Peyer's patch (tissue), 4 donors: ENCODE data around the gene NELFB. TPM values are rescaled to one million over a fixed set of nuclear protein-coding genes. Genes with fewer than 3 reads are reported as not detected.

Experiments
- DNase-seq, 3 donors: peaks; one replicate each; pipeline ENCODE4 v3.0.0-alpha.2; 2017 to 2019
- H3K27ac ChIP-seq, 4 donors: fragments of 200-600 bp; sonication (generic); one replicate each; pipeline ENCODE4 v1.5.1; 2016 to 2019
- H3K27me3 ChIP-seq, 2 donors: fragments of 200-600 bp; sonication (generic); one replicate each; pipeline ENCODE4 v1.5.1; 2019
- H3K36me3 ChIP-seq, 3 donors: fragments of 200-600 bp; sonication (generic); one replicate each; pipeline ENCODE4 v1.5.1; 2016 to 2019
- H3K4me1 ChIP-seq, 4 donors: fragments of 200-600 bp; sonication (generic); one replicate each; pipeline ENCODE4 v1.5.1; 2016 to 2019
- H3K4me3 ChIP-seq, 4 donors: fragments of 200-600 bp; sonication (generic); 1 replicate in 3 of 4; 2 replicates in 1 of 4; pipeline ENCODE4 v1.5.1; 2016 to 2019; ENCODE audit warnings: mild to moderate bottlenecking in 1 of 4
- H3K9me3 ChIP-seq, 4 donors: fragments of 200-600 bp; sonication (generic); one replicate each; pipeline ENCODE4 v1.5.1; 2016 to 2019; ENCODE audit warnings: mild to moderate bottlenecking in 1 of 4
- CTCF ChIP-seq, 6 experiments: fragments of 450-650 bp in 4 of 6; fragments of 200-600 bp in 2 of 6; sonication (generic) in 1 of 6; IDR thresholded peaks; one replicate each; pipeline ENCODE4 v1.5.1; 2017 to 2019; ENCODE audit warnings: antibody characterized with exemption in 6 of 6, mild to moderate bottlenecking in 3 of 6, moderate library complexity in 1 of 6
- POLR2A ChIP-seq, 2 donors: fragments of 450-650 bp; IDR thresholded peaks; one replicate each; pipeline ENCODE4 v1.5.1; 2017; ENCODE audit warnings: antibody characterized with exemption in 2 of 2, mild to moderate bottlenecking in 2 of 2, moderate library complexity in 2 of 2
- total RNA-seq, 4 donors: library from RNA; depleted of rRNA; stranded (reverse); fragments of >200 nt; gene quantifications; one replicate each; pipeline ENCODE4 v1.1.0, GENCODE V29; 2016

NELFB gene
- total RNA-seq, 4 donors from 2014 or later, result 47.4 to 57.8 (median 50.2) TPM

GRCh38 chr9:137305060-137305797 lies 50.1 kb downstream of the NELFB start:
- H3K27me3 ChIP-seq, result no peaks in the 10 kb centered on the region
- peaks cover 14 to 64% (median 26%) of the 10 kb centered on the region in 4 donors for H3K4me1 ChIP-seq
- peak overlapping the region in 3 of 4 donors; percentile 13 to 47 (median 37) for H3K4me3 ChIP-seq
- DNase-seq, result peak; percentile 49 to 87 (median 84)
- peak in 3 of 6 experiments; percentile 28 to 45 (median 35) for TF ChIP-seq CTCF (IDR thresholded peaks at IDR 0.05)
- TF ChIP-seq POLR2A (IDR thresholded peaks at IDR 0.05), result peak; percentile 20 to 30
- H3K27ac ChIP-seq, result peak overlapping the region; percentile 20 to 99 (median 84)
- H3K36me3 ChIP-seq, result no peaks in the 10 kb centered on the region
- H3K9me3 ChIP-seq, result no peaks in the 10 kb centered on the region

- Histone ChIP-seq H3K4me1 (peaks cover 15 to 70% (median 22%) of the 10 kb centered on the region in 4 donors), H3K27ac (peak overlapping the region; percentile 20 to 99 (median 84)), H3K36me3 (no peaks in the 10 kb centered on the region), H3K9me3 (no peaks in the 10 kb centered on the region), H3K4me3 (peak overlapping the region in 2 of 4 donors; percentile 37 to 47), H3K27me3 (no peaks in the 10 kb centered on the region)
- TF ChIP-seq CTCF (IDR thresholded peaks at IDR 0.05), result no peak
- no peak for TF ChIP-seq POLR2A (IDR thresholded peaks at IDR 0.05)
- no peak for DNase-seq
These were observed 50.6 kb downstream of the NELFB start for GRCh38 chr9:137305798-137306065.

DNA sequence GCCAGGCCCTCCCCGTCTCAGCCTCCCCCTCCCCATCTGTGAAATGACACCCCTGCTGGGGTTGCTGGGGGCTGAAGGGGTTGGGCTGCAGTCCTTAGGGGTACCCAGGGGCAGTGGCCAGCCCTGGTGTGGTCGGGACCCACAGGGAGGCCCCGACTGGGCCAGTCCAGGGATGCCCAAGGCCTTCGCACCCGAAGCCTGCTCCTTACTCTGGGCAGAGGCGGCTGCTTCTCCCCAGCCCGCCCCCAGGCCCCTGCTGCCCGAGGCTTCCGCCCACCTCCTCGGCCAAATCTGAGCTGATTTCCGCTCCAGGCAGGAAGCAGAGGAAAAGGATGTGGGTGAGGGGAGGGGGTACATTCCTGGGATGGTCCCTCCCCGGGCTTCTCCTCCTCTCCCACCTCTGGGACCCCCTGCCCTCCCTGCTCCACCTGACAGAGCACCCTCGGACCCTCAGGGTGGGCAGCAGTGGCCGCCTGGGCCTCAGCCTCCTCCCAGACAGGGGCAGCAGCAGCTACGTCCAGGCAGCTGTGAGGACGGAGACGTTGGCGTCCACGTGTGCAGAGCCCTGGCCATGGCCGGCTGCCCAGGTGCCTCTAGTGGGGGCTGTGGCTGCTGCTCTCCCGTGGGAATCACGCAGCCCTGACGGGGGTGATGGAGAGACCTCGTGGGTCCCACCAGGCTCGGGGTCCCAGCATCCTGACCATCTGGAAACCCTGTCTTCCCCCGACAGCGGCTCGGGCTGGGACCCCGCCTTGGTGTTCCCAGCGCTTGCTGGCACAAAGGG lies 51.1 kb downstream of the NELFB start:
- peak overlapping the region in 2 of 4 donors; percentile 37 to 47 for H3K4me3 ChIP-seq
- H3K36me3 ChIP-seq, result no peaks in the 10 kb centered on the region
- no peaks in the 10 kb centered on the region for H3K9me3 ChIP-seq
- H3K27me3 ChIP-seq, result no peaks in the 10 kb centered on the region
- H3K27ac ChIP-seq, result peak overlapping the region; percentile 20 to 99 (median 84)
- H3K4me1 ChIP-seq, result peaks cover 16 to 75% (median 20%) of the 10 kb centered on the region in 4 donors
- peak in 2 of 3 donors; percentile 48 to 52 for DNase-seq
- TF ChIP-seq CTCF (IDR thresholded peaks at IDR 0.05), result no peak
- no peak for TF ChIP-seq POLR2A (IDR thresholded peaks at IDR 0.05)

DNA sequence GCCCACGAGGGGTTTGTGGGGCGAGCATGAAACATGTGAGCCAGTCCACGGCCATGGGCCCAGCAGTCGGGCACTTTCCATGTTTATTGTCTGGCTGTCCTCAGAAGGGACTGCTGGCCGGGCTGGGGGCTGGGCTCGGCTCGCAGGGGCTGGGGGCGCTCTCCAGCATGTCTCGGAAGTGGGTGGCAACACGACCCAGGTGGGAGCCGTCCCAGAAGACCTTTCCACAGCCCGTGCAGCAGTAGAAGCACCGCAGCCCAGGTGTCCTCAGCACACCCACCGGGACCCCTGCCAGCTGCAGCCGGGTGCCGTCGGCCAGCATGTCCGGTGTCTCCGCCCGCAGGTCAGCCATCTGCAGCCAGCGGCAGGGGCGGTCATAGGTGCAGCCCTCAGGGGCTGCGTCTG lies 51.7 kb downstream of the NELFB start:
- Histone ChIP-seq H3K36me3 (no peaks in the 10 kb centered on the region), H3K27me3 (no peaks in the 10 kb centered on the region), H3K4me3 (peak overlapping the region in 2 of 4 donors; percentile 25 to 32), H3K4me1 (peaks cover 15 to 77% (median 22%) of the 10 kb centered on the region in 4 donors), H3K27ac (peak overlapping the region; percentile 5 to 99 (median 84)), H3K9me3 (no peaks in the 10 kb centered on the region)
- TF ChIP-seq CTCF (IDR thresholded peaks at IDR 0.05) (no peak), POLR2A (IDR thresholded peaks at IDR 0.05) (no peak)
- peak in 1 of 3 donors; percentile 54 for DNase-seq

DNA sequence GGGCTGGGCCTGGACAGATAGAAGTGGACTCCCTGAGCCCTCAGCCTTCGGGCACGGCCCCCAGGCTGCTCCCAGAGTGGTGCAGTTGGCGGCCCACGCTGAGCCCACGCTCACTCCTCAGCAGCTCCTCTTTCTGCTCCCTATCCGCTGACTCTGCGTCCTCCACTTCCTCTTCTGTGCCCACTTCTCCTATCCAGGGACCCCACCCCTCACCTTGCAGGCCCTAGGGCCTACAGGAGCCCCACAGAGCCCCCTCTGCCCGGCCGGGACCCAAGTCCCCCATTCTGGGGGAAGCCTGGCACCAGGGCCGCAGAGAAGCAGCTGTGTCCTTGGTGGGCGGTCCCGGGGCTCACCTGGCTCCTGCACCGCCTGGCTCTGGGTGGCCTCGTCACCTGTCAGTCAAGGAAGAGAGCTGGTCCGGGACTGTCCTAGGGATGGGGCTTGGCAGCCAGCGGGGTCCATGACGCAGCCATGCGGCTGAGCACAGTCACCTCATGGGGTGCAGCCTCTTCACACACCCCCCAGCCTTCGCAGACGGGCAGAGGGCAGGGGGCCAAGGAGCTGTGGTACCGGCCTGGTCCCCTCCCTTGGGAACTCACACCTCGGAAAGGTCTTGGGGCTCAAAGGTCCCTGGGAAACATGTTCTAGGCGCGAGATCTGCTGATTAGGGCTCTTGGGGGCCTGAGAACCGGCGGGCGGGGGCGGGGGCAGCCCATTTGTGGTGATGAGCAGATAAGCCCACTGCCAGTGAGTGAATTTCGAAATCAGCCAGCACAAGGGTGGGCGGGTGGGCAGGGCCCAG lies 52.3 kb downstream of the NELFB start:
- DNase-seq, result peak in 2 of 3 donors; percentile 78 to 86
- H3K4me3 ChIP-seq, result peak overlapping the region in 2 of 4 donors; percentile 25 to 32
- no peaks in the 10 kb centered on the region for H3K27me3 ChIP-seq
- H3K9me3 ChIP-seq, result no peaks in the 10 kb centered on the region
- H3K36me3 ChIP-seq, result no peaks in the 10 kb centered on the region
- peaks cover 14 to 82% (median 24%) of the 10 kb centered on the region in 4 donors for H3K4me1 ChIP-seq
- peak overlapping the region in 2 of 4 donors; percentile 79 to 99 for H3K27ac ChIP-seq
- TF ChIP-seq CTCF (IDR thresholded peaks at IDR 0.05) (no peak), POLR2A (IDR thresholded peaks at IDR 0.05) (peak in 1 of 2 donors; percentile 11)
